Measurements from ENCODE around the gene TCF4. TPM values are rescaled to one million over a fixed set of nuclear protein-coding genes. Genes with fewer than 3 reads are reported as not detected.

The TCF4 gene
- total RNA-seq, 4 donors from 2014 or later, result 80.9 to 172 (median 94.0) TPM

DNA sequence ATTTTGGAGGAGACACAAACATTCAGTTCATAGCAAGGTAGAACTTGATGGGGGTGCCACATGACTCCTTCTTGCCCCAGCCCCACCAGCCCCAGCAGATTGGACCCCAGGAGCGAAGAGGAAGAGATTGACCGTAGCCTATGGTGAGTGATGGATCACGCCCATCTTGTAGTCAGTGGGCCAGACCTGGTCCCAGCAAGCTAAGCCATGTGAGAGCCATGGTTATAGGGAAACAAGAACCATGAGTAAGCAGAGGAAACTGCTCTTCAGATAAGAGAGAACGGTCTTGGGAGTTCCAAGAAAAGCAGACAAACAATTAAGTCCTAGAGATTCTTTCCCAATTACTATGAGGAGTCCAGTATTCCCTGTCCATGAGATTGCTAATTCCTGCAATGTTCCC is 4.6 kb upstream of the TCF4 start:
- Histone ChIP-seq H3K27me3 (no peaks in the 10 kb centered on the region), H3K4me3 (no peak overlapping the region), H3K4me1 (peaks cover 7% of the 10 kb centered on the region), H3K9me3 (no peaks in the 10 kb centered on the region), H3K27ac (no peak overlapping the region), H3K36me3 (no peaks in the 10 kb centered on the region)
- no peak for DNase-seq (ENCODE audit: low spot score in 2 of 2)
- TF ChIP-seq EP300 (IDR thresholded peaks at IDR 0.05), result no peak
- TF ChIP-seq POLR2A (IDR thresholded peaks at IDR 0.05), result no peak
- TF ChIP-seq POLR2AphosphoS5 (IDR thresholded peaks at IDR 0.05), result no peak
- TF ChIP-seq, protein P1, sequence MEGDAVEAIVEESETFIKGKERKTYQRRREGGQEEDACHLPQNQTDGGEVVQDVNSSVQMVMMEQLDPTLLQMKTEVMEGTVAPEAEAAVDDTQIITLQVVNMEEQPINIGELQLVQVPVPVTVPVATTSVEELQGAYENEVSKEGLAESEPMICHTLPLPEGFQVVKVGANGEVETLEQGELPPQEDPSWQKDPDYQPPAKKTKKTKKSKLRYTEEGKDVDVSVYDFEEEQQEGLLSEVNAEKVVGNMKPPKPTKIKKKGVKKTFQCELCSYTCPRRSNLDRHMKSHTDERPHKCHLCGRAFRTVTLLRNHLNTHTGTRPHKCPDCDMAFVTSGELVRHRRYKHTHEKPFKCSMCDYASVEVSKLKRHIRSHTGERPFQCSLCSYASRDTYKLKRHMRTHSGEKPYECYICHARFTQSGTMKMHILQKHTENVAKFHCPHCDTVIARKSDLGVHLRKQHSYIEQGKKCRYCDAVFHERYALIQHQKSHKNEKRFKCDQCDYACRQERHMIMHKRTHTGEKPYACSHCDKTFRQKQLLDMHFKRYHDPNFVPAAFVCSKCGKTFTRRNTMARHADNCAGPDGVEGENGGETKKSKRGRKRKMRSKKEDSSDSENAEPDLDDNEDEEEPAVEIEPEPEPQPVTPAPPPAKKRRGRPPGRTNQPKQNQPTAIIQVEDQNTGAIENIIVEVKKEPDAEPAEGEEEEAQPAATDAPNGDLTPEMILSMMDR (IDR thresholded peaks at IDR 0.05), result no peak
- 94% methylated on average over 4 of the region's 4 CpGs for WGBS

DNA sequence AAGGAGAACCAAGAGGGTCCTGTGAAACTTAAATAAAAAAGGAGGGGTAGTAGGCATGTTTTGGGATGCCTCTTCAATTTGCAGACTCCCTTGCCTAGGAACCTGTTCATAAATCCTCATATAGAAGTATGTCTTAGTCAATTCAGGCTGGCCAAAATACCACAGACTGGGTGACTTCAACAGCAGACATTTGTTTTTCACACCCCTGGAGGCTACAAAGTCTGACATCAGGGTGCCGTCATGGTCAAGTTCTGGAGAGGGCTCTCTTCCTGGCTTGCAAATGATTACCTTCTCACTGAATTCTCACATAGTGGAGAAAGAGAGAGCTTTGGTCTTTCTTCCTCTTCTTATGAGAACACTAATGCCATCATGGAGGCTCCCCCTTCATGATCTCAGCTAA is 4.1 kb upstream of the TCF4 start:
- Histone ChIP-seq H3K4me1 (peaks cover 7% of the 10 kb centered on the region), H3K4me3 (no peak overlapping the region), H3K36me3 (no peaks in the 10 kb centered on the region), H3K9me3 (no peaks in the 10 kb centered on the region), H3K27me3 (no peaks in the 10 kb centered on the region), H3K27ac (no peak overlapping the region)
- 78% methylated on average over 1 of the region's 1 CpG for WGBS
- no peak for DNase-seq (ENCODE audit: low spot score in 2 of 2)
- TF ChIP-seq EP300 (IDR thresholded peaks at IDR 0.05) (no peak), POLR2AphosphoS5 (IDR thresholded peaks at IDR 0.05) (no peak), POLR2A (IDR thresholded peaks at IDR 0.05) (no peak)
- TF ChIP-seq, protein P1 (IDR thresholded peaks at IDR 0.05), result no peak

DNA sequence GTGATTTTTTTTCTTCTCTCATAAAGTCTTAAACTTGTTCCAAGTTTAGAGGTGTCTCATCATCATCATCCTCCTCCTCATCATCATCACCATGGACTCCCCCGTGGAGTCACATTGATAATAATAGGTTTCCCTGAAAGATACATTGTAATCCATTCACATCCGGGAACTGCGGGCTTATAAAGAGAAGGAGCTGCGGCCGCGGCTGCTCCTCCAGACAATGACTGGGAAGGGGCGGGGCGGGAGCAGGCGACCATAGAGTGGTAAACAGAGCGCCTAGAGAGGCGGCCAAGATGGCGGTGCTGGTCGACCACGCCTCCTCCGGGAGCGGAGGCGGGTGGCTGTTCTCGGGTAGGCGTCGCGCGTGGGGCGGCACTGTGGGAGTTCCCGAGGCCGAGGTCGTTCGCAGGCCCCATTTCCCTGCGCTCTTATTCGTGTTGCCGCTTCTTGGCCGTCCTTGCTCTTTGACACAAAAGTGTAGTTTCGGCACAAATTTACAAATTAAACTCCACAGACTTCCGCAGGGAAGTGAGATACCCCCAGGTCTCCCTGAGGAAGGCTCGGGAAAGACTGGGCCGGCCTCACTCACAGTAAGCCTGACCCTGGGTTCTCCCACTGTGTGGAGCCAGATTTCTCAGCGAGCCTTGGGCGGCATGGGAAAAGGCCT is 1.8 kb upstream of the TCF4 start:
- no peaks in the 10 kb centered on the region for H3K27me3 ChIP-seq
- peaks cover 26% of the 10 kb centered on the region for H3K4me1 ChIP-seq
- H3K27ac ChIP-seq, result peak overlapping the region; percentile 94
- peak overlapping the region; percentile 80 for H3K4me3 ChIP-seq
- H3K9me3 ChIP-seq, result no peaks in the 10 kb centered on the region
- 3% methylated on average over 32 of the region's 37 CpGs for WGBS
- DNase-seq (ENCODE audit: low spot score in 2 of 2), result peak; percentile 98
- TF ChIP-seq POLR2AphosphoS5 (IDR thresholded peaks at IDR 0.05), result peak in 2 of 3 donors; percentile 56 to 84
- TF ChIP-seq EP300 (IDR thresholded peaks at IDR 0.05), result no peak
- peak in 1 of 2 donors; percentile 20 for TF ChIP-seq POLR2A (IDR thresholded peaks at IDR 0.05)
- TF ChIP-seq, protein P1 (IDR thresholded peaks at IDR 0.05), result no peak
- no peaks in the 10 kb centered on the region for H3K36me3 ChIP-seq

DNA sequence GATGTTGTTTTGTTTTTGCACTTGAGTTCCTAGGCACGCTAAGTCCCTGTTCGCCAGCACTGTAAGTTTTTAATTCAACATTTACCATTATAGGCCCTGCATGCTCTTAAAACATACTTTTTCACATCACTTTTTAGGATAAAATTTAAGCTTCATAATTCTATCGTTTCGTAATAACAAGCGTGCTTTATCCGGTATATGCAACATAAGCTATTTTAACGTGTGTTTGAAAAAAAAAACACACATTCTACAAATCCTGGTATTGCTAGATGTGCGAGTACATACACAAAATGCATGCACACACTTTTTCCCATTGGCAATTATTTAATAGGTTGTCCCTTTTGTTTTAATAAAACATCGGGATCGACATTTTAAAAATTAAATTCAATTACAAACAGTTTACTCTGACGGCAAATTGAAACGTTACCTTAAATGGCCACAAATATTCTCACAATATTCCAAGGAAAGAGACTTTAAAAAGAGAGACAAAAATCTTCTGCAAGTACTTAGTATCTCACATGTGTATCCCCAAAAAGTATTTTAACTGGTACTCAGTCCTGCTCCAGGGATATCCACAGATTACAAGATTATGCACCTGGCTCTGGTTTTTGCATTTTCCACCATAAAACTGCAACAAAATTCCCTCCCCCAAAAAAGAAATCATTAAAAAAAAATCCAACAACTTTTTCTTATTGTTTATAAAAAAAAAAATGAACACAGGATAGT is 1.0 kb upstream of the TCF4 start:
- under 1% methylated on average over 12 of the region's 12 CpGs for WGBS
- no peaks in the 10 kb centered on the region for H3K27me3 ChIP-seq
- TF ChIP-seq EP300 (IDR thresholded peaks at IDR 0.05), result no peak
- no peak for TF ChIP-seq POLR2A (IDR thresholded peaks at IDR 0.05)
- TF ChIP-seq, protein P1 (IDR thresholded peaks at IDR 0.05), result no peak
- TF ChIP-seq POLR2AphosphoS5 (IDR thresholded peaks at IDR 0.05), result no peak
- H3K36me3 ChIP-seq, result no peaks in the 10 kb centered on the region
- DNase-seq (ENCODE audit: low spot score in 2 of 2), result no peak
- H3K4me3 ChIP-seq, result peak overlapping the region; percentile 80
- peak overlapping the region; percentile 94 for H3K27ac ChIP-seq
- no peaks in the 10 kb centered on the region for H3K9me3 ChIP-seq
- peaks cover 33% of the 10 kb centered on the region for H3K4me1 ChIP-seq

DNA sequence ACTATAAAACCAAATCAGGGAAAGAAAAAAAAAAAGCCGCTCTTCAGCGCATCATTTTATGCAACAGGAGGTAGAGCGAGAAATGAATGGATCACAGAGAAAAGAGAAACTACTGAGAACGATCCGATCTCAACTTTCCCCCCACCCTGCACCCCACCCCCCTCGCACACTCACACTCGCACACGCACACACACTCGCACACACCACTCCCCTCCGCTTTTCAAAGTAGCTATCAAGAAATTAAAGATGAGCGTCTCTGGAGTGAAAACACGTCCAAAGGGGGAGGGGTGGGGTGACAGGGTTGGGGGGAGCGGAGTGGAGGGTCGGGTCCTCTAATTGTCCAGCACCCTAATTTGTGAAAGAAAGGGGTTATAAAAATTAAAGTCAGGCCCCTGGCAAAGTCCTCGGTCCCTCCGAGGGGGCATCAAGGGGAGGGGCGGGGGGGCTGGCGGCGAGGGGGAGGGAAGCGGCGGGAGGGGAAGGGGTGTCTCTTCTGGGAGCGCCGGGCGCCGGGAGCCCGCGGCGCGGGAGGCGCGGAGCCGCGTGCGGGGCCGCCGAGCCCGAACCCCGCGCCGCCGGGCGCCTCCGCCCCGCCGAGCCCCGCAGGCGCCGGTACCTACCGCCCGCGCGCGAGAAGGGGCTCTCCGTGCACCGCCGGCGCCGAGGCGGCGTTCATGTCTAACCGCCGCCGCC is 428 bp downstream of the TCF4 start:
- H3K27me3 ChIP-seq, result no peaks in the 10 kb centered on the region
- no peaks in the 10 kb centered on the region for H3K9me3 ChIP-seq
- under 1% methylated on average over 59 of the region's 63 CpGs for WGBS
- no peaks in the 10 kb centered on the region for H3K36me3 ChIP-seq
- TF ChIP-seq EP300 (IDR thresholded peaks at IDR 0.05), result no peak
- TF ChIP-seq POLR2A (IDR thresholded peaks at IDR 0.05), result no peak
- no peak for TF ChIP-seq POLR2AphosphoS5 (IDR thresholded peaks at IDR 0.05)
- TF ChIP-seq, protein P1 (IDR thresholded peaks at IDR 0.05), result no peak
- peak overlapping the region; percentile 80 for H3K4me3 ChIP-seq
- no peak for DNase-seq (ENCODE audit: low spot score in 2 of 2)
- H3K27ac ChIP-seq, result peak overlapping the region; percentile 94
- peaks cover 40% of the 10 kb centered on the region for H3K4me1 ChIP-seq

All from suprapubic skin (tissue), 4 donors.